ENCODE data around the gene CPB1.

Gene CPB1

GRCh38 chr3:148828136-148828690 is 602 bp downstream of the CPB1 start:
- no peak overlapping the region for H3K4me3 ChIP-seq (ENCODE audit: low read length in 2 of 2)
- H3K9ac ChIP-seq (ENCODE audit: low read depth in 1 of 2, low read length in 2 of 2) = no peak overlapping the region
- H3K36me3 ChIP-seq (ENCODE audit: control insufficient read depth in 2 of 2, insufficient read depth in 2 of 2, low read length in 2 of 2) = no peaks in the 10 kb centered on the region
- H3K4me1 ChIP-seq (ENCODE audit: control insufficient read depth in 2 of 2, insufficient read depth in 2 of 2, low read length in 2 of 2) = no peaks in the 10 kb centered on the region
- H3K27ac ChIP-seq (ENCODE audit: low read depth in 2 of 2, low read length in 2 of 2) = no peak overlapping the region
- H3K27me3 ChIP-seq (ENCODE audit: control insufficient read depth in 2 of 2, insufficient read depth in 2 of 2, low read length in 2 of 2) = peaks cover 0 to 2% of the 10 kb centered on the region in 2 donors
- H3K9me3 ChIP-seq (ENCODE audit: control insufficient read depth in 2 of 2, low read length in 2 of 2) = no peaks in the 10 kb centered on the region

DNA sequence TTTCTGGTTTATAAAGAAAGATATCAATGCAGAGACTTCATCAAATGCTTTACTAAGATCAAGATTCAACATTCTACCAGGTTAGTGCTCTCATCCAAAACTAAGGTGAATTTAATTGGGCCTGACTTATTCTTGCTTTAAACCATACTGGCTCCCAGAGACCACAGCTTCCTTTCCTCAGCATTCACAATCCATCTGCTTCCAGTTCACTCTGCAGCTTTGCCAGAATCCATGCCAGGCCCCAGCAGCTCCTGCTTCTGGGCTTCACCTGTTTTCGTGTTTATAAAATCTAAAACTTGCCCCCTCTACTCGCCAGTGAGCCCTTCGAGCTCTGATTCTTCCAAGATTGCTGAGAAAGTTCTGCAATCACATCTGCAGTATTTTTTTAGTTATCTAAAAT is 2.3 kb downstream of the CPB1 start:
- Histone ChIP-seq H3K4me3 (ENCODE audit: low read length in 2 of 2) (no peak overlapping the region), H3K36me3 (ENCODE audit: control insufficient read depth in 2 of 2, insufficient read depth in 2 of 2, low read length in 2 of 2) (no peaks in the 10 kb centered on the region), H3K9me3 (ENCODE audit: control insufficient read depth in 2 of 2, low read length in 2 of 2) (no peaks in the 10 kb centered on the region), H3K27me3 (ENCODE audit: control insufficient read depth in 2 of 2, insufficient read depth in 2 of 2, low read length in 2 of 2) (peaks cover 0 to 2% of the 10 kb centered on the region in 2 donors), H3K4me1 (ENCODE audit: control insufficient read depth in 2 of 2, insufficient read depth in 2 of 2, low read length in 2 of 2) (no peaks in the 10 kb centered on the region), H3K9ac (ENCODE audit: low read depth in 1 of 2, low read length in 2 of 2) (no peak overlapping the region), H3K27ac (ENCODE audit: low read depth in 2 of 2, low read length in 2 of 2) (no peak overlapping the region)

- Histone ChIP-seq H3K9me3 (ENCODE audit: control insufficient read depth in 2 of 2, low read length in 2 of 2) (no peaks in the 10 kb centered on the region), H3K27ac (ENCODE audit: low read depth in 2 of 2, low read length in 2 of 2) (no peak overlapping the region), H3K4me3 (ENCODE audit: low read length in 2 of 2) (no peak overlapping the region), H3K9ac (ENCODE audit: low read depth in 1 of 2, low read length in 2 of 2) (no peak overlapping the region), H3K36me3 (ENCODE audit: control insufficient read depth in 2 of 2, insufficient read depth in 2 of 2, low read length in 2 of 2) (no peaks in the 10 kb centered on the region), H3K27me3 (ENCODE audit: control insufficient read depth in 2 of 2, insufficient read depth in 2 of 2, low read length in 2 of 2) (peaks cover 0 to 2% of the 10 kb centered on the region in 2 donors), H3K4me1 (ENCODE audit: control insufficient read depth in 2 of 2, insufficient read depth in 2 of 2, low read length in 2 of 2) (no peaks in the 10 kb centered on the region)
These were observed 5.6 kb downstream of the CPB1 start for GRCh38 chr3:148833223-148833622.

GRCh38 chr3:148839805-148840204 is 12.2 kb downstream of the CPB1 start:
- H3K4me1 ChIP-seq (ENCODE audit: control insufficient read depth in 2 of 2, insufficient read depth in 2 of 2, low read length in 2 of 2) = no peaks in the 10 kb centered on the region
- H3K36me3 ChIP-seq (ENCODE audit: control insufficient read depth in 2 of 2, insufficient read depth in 2 of 2, low read length in 2 of 2) = no peaks in the 10 kb centered on the region
- no peak overlapping the region for H3K27ac ChIP-seq (ENCODE audit: low read depth in 2 of 2, low read length in 2 of 2)
- H3K9ac ChIP-seq (ENCODE audit: low read depth in 1 of 2, low read length in 2 of 2) = no peak overlapping the region
- H3K27me3 ChIP-seq (ENCODE audit: control insufficient read depth in 2 of 2, insufficient read depth in 2 of 2, low read length in 2 of 2) = no peaks in the 10 kb centered on the region
- H3K4me3 ChIP-seq (ENCODE audit: low read length in 2 of 2) = no peak overlapping the region
- H3K9me3 ChIP-seq (ENCODE audit: control insufficient read depth in 2 of 2, low read length in 2 of 2) = no peaks in the 10 kb centered on the region

DNA sequence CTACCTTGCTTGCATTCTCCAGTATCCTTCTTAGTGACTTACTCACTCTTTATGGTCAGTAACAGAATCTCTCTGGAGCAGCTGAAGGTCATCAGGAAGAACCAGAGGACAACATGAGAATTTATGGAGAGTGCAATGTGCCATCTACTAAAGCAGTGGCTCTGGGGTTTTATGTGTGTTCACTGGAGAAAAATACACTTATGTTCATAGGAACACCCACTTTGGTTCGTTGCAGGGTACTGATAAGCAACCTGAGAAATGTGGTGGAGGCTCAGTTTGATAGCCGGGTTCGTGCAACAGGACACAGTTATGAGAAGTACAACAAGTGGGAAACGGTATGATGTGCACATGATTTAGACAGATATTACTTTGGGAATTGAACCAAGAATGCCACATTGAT is 12.8 kb downstream of the CPB1 start:
- Histone ChIP-seq H3K27me3 (ENCODE audit: control insufficient read depth in 2 of 2, insufficient read depth in 2 of 2, low read length in 2 of 2) (no peaks in the 10 kb centered on the region), H3K9me3 (ENCODE audit: control insufficient read depth in 2 of 2, low read length in 2 of 2) (no peaks in the 10 kb centered on the region), H3K9ac (ENCODE audit: low read depth in 1 of 2, low read length in 2 of 2) (no peak overlapping the region), H3K27ac (ENCODE audit: low read depth in 2 of 2, low read length in 2 of 2) (no peak overlapping the region), H3K4me1 (ENCODE audit: control insufficient read depth in 2 of 2, insufficient read depth in 2 of 2, low read length in 2 of 2) (no peaks in the 10 kb centered on the region), H3K36me3 (ENCODE audit: control insufficient read depth in 2 of 2, insufficient read depth in 2 of 2, low read length in 2 of 2) (no peaks in the 10 kb centered on the region), H3K4me3 (ENCODE audit: low read length in 2 of 2) (no peak overlapping the region)

GRCh38 chr3:148845756-148846395 is 18.3 kb downstream of the CPB1 start:
- Histone ChIP-seq H3K27me3 (ENCODE audit: control insufficient read depth in 2 of 2, insufficient read depth in 2 of 2, low read length in 2 of 2) (no peaks in the 10 kb centered on the region), H3K9ac (ENCODE audit: low read depth in 1 of 2, low read length in 2 of 2) (no peak overlapping the region), H3K9me3 (ENCODE audit: control insufficient read depth in 2 of 2, low read length in 2 of 2) (no peaks in the 10 kb centered on the region), H3K36me3 (ENCODE audit: control insufficient read depth in 2 of 2, insufficient read depth in 2 of 2, low read length in 2 of 2) (no peaks in the 10 kb centered on the region), H3K4me3 (ENCODE audit: low read length in 2 of 2) (no peak overlapping the region), H3K4me1 (ENCODE audit: control insufficient read depth in 2 of 2, insufficient read depth in 2 of 2, low read length in 2 of 2) (no peaks in the 10 kb centered on the region), H3K27ac (ENCODE audit: low read depth in 2 of 2, low read length in 2 of 2) (no peak overlapping the region)

- Histone ChIP-seq H3K4me1 (ENCODE audit: control insufficient read depth in 2 of 2, insufficient read depth in 2 of 2, low read length in 2 of 2) (no peaks in the 10 kb centered on the region), H3K4me3 (ENCODE audit: low read length in 2 of 2) (no peak overlapping the region), H3K9me3 (ENCODE audit: control insufficient read depth in 2 of 2, low read length in 2 of 2) (no peaks in the 10 kb centered on the region), H3K27ac (ENCODE audit: low read depth in 2 of 2, low read length in 2 of 2) (no peak overlapping the region), H3K9ac (ENCODE audit: low read depth in 1 of 2, low read length in 2 of 2) (no peak overlapping the region), H3K36me3 (ENCODE audit: control insufficient read depth in 2 of 2, insufficient read depth in 2 of 2, low read length in 2 of 2) (no peaks in the 10 kb centered on the region), H3K27me3 (ENCODE audit: control insufficient read depth in 2 of 2, insufficient read depth in 2 of 2, low read length in 2 of 2) (no peaks in the 10 kb centered on the region)
These were observed 19.7 kb downstream of the CPB1 start for GRCh38 chr3:148847351-148847750.

DNA sequence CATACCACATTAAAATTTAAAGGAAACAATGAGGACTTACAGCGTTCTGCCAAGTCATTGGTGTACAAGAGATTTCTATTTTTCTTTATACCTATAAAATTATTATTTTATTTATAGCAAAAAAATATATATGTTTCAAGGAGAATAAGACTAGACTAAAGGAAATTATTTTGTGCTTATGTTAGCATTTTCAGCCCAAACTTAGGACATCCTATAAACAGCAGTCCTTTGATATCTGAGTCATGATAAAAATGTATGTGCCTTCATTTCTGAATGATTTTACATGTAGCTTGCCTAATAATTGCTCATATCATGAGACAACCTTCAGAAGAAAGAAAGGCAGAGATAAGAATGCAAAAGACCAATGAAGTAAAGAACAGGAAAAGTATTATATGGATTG is 20.8 kb downstream of the CPB1 start:
- no peaks in the 10 kb centered on the region for H3K27me3 ChIP-seq (ENCODE audit: control insufficient read depth in 2 of 2, insufficient read depth in 2 of 2, low read length in 2 of 2)
- H3K4me3 ChIP-seq (ENCODE audit: low read length in 2 of 2) = no peak overlapping the region
- no peak overlapping the region for H3K27ac ChIP-seq (ENCODE audit: low read depth in 2 of 2, low read length in 2 of 2)
- H3K36me3 ChIP-seq (ENCODE audit: control insufficient read depth in 2 of 2, insufficient read depth in 2 of 2, low read length in 2 of 2) = no peaks in the 10 kb centered on the region
- no peaks in the 10 kb centered on the region for H3K4me1 ChIP-seq (ENCODE audit: control insufficient read depth in 2 of 2, insufficient read depth in 2 of 2, low read length in 2 of 2)
- no peak overlapping the region for H3K9ac ChIP-seq (ENCODE audit: low read depth in 1 of 2, low read length in 2 of 2)
- no peaks in the 10 kb centered on the region for H3K9me3 ChIP-seq (ENCODE audit: control insufficient read depth in 2 of 2, low read length in 2 of 2)

DNA sequence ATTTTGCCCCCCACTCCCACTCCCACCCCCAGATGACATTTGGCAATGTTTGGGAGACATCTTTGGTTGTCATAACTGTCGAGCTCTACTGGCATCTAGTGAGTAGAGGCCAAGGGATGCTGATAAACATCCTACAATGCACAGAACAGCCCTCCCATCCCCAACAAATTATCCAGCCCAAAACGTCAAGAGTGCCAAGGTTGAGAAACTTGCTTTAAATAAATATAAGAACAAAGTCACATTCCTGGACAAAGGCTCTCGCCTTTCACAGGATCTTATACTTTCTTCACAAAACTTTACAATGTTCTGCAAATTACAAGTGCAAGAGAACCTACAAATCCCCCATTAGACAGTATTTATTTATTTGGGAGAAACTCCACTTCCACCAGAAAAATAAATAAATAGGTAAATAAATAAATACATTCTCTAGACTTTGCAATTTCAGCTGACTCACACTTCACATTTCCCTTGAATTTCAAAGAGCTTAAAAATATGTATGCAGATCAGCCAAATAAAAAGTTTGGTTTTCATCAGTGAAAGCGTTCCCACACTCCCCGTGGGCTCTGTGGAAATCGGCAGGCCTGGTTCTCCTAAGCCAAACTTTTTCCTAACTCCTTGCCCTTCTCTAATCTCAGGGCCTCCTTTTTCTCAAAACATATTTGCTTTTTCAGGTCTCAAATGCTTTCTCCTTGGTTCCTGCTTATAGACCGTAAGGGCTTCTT is 24.8 kb downstream of the CPB1 start:
- Histone ChIP-seq H3K36me3 (ENCODE audit: control insufficient read depth in 2 of 2, insufficient read depth in 2 of 2, low read length in 2 of 2) (no peaks in the 10 kb centered on the region), H3K9me3 (ENCODE audit: control insufficient read depth in 2 of 2, low read length in 2 of 2) (no peaks in the 10 kb centered on the region), H3K27me3 (ENCODE audit: control insufficient read depth in 2 of 2, insufficient read depth in 2 of 2, low read length in 2 of 2) (no peaks in the 10 kb centered on the region), H3K27ac (ENCODE audit: low read depth in 2 of 2, low read length in 2 of 2) (no peak overlapping the region), H3K4me1 (ENCODE audit: control insufficient read depth in 2 of 2, insufficient read depth in 2 of 2, low read length in 2 of 2) (no peaks in the 10 kb centered on the region), H3K9ac (ENCODE audit: low read depth in 1 of 2, low read length in 2 of 2) (no peak overlapping the region), H3K4me3 (ENCODE audit: low read length in 2 of 2) (no peak overlapping the region)

DNA sequence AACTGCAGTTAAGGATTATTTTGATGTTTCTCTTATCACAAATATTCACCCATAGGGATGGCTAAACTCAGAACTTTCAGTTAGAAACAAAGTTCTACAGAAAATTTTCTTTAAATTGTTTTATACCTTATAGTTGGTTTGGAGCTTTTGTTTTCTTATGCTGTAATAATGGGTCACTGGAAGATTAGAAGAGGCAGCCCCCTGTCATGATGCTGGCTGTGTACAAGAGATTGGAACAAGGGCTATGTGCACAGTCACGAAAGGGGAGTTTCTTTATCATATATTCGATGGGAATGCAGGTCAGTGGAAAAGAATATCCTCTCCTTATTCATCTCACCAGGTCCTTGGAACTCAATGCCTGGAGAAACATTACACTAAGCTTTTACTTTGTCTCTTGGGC is 25.5 kb downstream of the CPB1 start:
- Histone ChIP-seq H3K9ac (ENCODE audit: low read depth in 1 of 2, low read length in 2 of 2) (no peak overlapping the region), H3K27me3 (ENCODE audit: control insufficient read depth in 2 of 2, insufficient read depth in 2 of 2, low read length in 2 of 2) (no peaks in the 10 kb centered on the region), H3K27ac (ENCODE audit: low read depth in 2 of 2, low read length in 2 of 2) (no peak overlapping the region), H3K4me1 (ENCODE audit: control insufficient read depth in 2 of 2, insufficient read depth in 2 of 2, low read length in 2 of 2) (no peaks in the 10 kb centered on the region), H3K4me3 (ENCODE audit: low read length in 2 of 2) (no peak overlapping the region), H3K36me3 (ENCODE audit: control insufficient read depth in 2 of 2, insufficient read depth in 2 of 2, low read length in 2 of 2) (no peaks in the 10 kb centered on the region), H3K9me3 (ENCODE audit: control insufficient read depth in 2 of 2, low read length in 2 of 2) (no peaks in the 10 kb centered on the region)
